ENCODE measurements around the gene CHRNB2. TPM values are rescaled to one million over a fixed set of nuclear protein-coding genes. Genes with fewer than 3 reads are reported as not detected.
A peak's percentile ranks its signal among the peaks of the same experiment; 100 is the strongest.

Gene CHRNB2
- total and polyA plus RNA-seq, 4 donors, result 0.06 to 0.21 (median 0.08) TPM

GRCh38 chr1:154628121-154628405 lies 60.5 kb downstream of the CHRNB2 start:
- H3K27me3 ChIP-seq (ENCODE audit: control insufficient read depth in 3 of 3, insufficient read depth in 3 of 3, low read length in 2 of 3), result no peaks in the 10 kb centered on the region
- 12% methylated on average over 5 of the region's 5 CpGs for WGBS, 2 donors
- peak; percentile 19 for ATAC-seq (ENCODE audit: insufficient read depth, low FRiP score)
- peaks cover 0 to 11% (median 3%) of the 10 kb centered on the region in 5 donors for H3K4me1 ChIP-seq (ENCODE audit: control insufficient read depth in 5 of 5, insufficient read depth in 5 of 5, low read length in 5 of 5)
- peaks cover 0 to 8% (median 0%) of the 10 kb centered on the region in 4 donors for H3K36me3 ChIP-seq (ENCODE audit: control insufficient read depth in 4 of 4, insufficient read depth in 4 of 4, low read length in 4 of 4)
- no peak for TF ChIP-seq CTCF (IDR thresholded peaks at IDR 0.05; ENCODE audit: control extremely low read depth, extremely low read depth)
- peak overlapping the region; percentile 80 to 83 for H3K27ac ChIP-seq (ENCODE audit: low read depth in 1 of 2, low read length in 1 of 2)
- no peak for DNase-seq
- peak overlapping the region in 1 of 2 donors; percentile 98 for H3K9ac ChIP-seq (ENCODE audit: insufficient read depth in 1 of 2, low read length in 2 of 2)
- H3K9me3 ChIP-seq (ENCODE audit: control insufficient read depth in 4 of 4, insufficient read depth in 3 of 4, low read length in 3 of 4), result peaks cover 0 to 2% (median 0%) of the 10 kb centered on the region in 4 donors
- peak overlapping the region; percentile 5 for H3K4me3 ChIP-seq

GRCh38 chr1:154629061-154629674 lies 61.6 kb downstream of the CHRNB2 start:
- Histone ChIP-seq H3K36me3 (ENCODE audit: control insufficient read depth in 4 of 4, insufficient read depth in 4 of 4, low read length in 4 of 4) (peaks cover 0 to 6% (median 0%) of the 10 kb centered on the region in 4 donors), H3K4me1 (ENCODE audit: control insufficient read depth in 5 of 5, insufficient read depth in 5 of 5, low read length in 5 of 5) (peaks cover 0 to 11% (median 0%) of the 10 kb centered on the region in 5 donors), H3K27ac (ENCODE audit: low read depth in 1 of 2, low read length in 1 of 2) (no peak overlapping the region), H3K9me3 (ENCODE audit: control insufficient read depth in 4 of 4, insufficient read depth in 3 of 4, low read length in 3 of 4) (peaks cover 0 to 2% (median 0%) of the 10 kb centered on the region in 4 donors), H3K9ac (ENCODE audit: insufficient read depth in 1 of 2, low read length in 2 of 2) (no peak overlapping the region), H3K27me3 (ENCODE audit: control insufficient read depth in 3 of 3, insufficient read depth in 3 of 3, low read length in 2 of 3) (peaks cover 0 to 3% (median 0%) of the 10 kb centered on the region in 3 donors), H3K4me3 (no peak overlapping the region)
- ATAC-seq (ENCODE audit: insufficient read depth, low FRiP score) (no peak), DNase-seq (no peak)
- no peak for TF ChIP-seq CTCF (IDR thresholded peaks at IDR 0.05; ENCODE audit: control extremely low read depth, extremely low read depth)
- WGBS, 2 donors, result 75 to 87% methylated on average over 1 of the region's 1 CpG

Other genes with a start within 250 kb of the CHRNB2 start
- under 1 TPM; 0.31 to 0.64 TPM for gene AQP10, start 246.7 kb upstream of the CHRNB2 start, total RNA-seq
- 1 to 10 TPM in 1 of 2 donors, under 1 TPM in 1; 0.28 to 1.4 TPM for gene AQP10, start 246.7 kb upstream of the CHRNB2 start, polyA plus RNA-seq
- 10 to 100 TPM; 43.7 to 45.1 TPM for gene ATP8B2, start 242.3 kb upstream of the CHRNB2 start, total RNA-seq
- 10 to 100 TPM; 10.3 to 21.4 TPM for gene ATP8B2, start 242.3 kb upstream of the CHRNB2 start, polyA plus RNA-seq
- 10 to 100 TPM; 33.2 to 79.7 TPM for gene IL6R, start 162.4 kb upstream of the CHRNB2 start, total RNA-seq
- 10 to 100 TPM; 12.3 to 30.8 TPM for gene IL6R, start 162.4 kb upstream of the CHRNB2 start, polyA plus RNA-seq
- gene TDRD10, start 65.6 kb upstream of the CHRNB2 start, total RNA-seq, result 1 to 10 TPM; 1.9 to 8.5 TPM
- gene TDRD10, start 65.6 kb upstream of the CHRNB2 start, polyA plus RNA-seq, result 10 to 100 TPM in 1 of 2 donors, 1 to 10 TPM in 1; 6.1 to 12.6 TPM
- 10 to 100 TPM; 25.3 to 33.5 TPM for gene SHE, start 65.4 kb upstream of the CHRNB2 start, total RNA-seq
- gene SHE, start 65.4 kb upstream of the CHRNB2 start, polyA plus RNA-seq, result 10 to 100 TPM; 15.1 to 16.8 TPM
- 10 to 100 TPM; 38.6 to 87.3 TPM for gene UBE2Q1, start 9.1 kb upstream of the CHRNB2 start, total RNA-seq
- gene UBE2Q1, start 9.1 kb upstream of the CHRNB2 start, polyA plus RNA-seq, result 10 to 100 TPM; 34.3 to 47.9 TPM
- 100 to 1,000 TPM; 140 to 141 TPM for gene ADAR, start 40.4 kb downstream of the CHRNB2 start, total RNA-seq
- 10 to 100 TPM; 27.1 to 73.4 TPM for gene ADAR, start 40.4 kb downstream of the CHRNB2 start, polyA plus RNA-seq

Data from lung (tissue), 12 donors.